Nucleus accumbens (tissue), 56 donors: ENCODE data around the gene NEDD4L.

Source experiments
- DNase-seq, 56 donors: peaks; one replicate each; lab custom pipeline; 2025; lab: John Stamatoyannopoulos, UW

NEDD4L gene

DNA sequence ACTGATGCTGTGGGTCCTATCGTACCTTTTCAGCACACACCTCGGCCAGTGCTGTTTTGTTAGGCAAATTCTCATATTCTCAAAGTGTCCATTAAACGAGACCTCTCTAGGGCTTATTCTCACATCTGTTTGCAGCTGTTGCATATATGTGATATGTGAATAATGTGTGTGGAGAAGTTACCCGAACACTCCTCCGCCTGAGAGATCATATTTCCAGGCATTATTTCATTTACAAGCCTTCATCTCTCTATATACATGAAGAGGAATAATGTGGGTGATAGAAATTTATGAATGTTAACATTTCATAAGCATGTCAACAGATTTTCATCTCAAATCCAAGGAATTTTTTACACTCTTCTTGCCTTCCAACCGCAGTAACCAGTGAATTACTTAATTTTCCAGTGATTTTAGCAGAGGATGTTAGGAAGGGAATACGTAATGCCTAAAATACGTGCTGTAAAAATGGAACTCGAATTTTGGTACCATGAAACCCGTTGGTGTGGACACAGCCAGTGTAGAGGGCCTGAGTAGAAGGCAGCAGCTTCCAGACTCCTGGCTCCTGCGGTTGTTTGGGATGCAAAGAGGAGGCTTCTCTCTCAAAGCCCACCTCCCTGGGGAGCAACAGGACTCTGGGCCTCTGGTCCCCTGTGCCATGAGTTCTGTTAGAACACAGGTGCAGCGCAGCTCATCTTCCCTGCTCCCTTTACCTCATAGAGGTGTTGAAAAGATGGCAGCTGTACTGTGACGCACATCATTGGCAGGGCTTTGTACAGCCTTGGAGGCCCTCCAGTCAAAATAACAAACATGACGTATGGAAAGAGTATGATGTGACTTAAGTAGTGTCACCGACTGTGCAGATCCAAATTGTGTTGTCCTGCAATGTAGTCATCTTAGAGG lies 280.1 kb downstream of the NEDD4L start:
- no peak for DNase-seq

DNA sequence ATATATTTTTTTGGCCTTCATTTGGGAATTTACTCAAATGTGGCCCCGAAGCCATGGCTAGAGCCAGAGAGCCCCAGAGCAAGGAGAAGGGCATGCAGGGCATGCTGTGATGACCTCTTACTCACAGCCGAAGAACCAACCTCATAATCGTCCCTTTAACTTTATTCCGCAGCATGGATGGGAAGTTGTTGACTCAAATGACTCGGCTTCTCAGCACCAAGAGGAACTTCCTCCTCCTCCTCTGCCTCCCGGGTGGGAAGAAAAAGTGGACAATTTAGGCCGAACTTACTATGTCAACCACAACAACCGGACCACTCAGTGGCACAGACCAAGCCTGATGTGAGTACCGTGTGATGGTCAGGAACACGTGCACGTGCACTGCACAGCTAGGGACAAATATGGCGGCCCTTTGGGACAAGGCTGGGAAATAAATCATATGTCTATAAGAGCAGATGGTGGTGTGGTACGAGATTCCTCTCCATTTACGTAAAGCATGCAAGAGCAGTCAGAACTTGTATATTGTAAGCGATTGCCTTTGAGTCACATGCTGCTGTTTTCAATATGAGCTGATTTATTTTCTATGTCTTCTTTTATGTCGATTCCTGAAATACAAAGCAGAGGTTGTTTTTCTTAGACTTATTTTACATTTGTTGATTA lies 280.9 kb downstream of the NEDD4L start:
- no peak for DNase-seq

DNA sequence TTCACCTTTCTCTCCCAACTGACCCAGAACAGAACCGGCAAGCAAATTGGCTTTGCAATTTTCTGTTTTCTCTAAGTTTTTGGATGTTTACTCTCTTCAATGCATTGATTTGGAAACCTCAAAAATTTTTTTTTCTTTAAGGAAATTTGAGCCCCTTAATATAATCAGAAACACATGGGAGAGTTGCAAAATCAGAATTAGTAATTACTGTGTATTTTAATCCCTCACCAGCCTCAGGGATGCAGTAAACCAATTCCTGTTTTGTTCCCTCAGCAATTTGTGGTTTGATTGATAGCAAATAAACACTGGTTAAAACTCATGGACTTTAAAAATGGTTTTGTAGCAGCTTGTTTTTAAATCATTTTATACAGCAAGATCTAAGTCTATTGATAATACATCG lies 281.5 kb downstream of the NEDD4L start:
- DNase-seq, result no peak

DNA sequence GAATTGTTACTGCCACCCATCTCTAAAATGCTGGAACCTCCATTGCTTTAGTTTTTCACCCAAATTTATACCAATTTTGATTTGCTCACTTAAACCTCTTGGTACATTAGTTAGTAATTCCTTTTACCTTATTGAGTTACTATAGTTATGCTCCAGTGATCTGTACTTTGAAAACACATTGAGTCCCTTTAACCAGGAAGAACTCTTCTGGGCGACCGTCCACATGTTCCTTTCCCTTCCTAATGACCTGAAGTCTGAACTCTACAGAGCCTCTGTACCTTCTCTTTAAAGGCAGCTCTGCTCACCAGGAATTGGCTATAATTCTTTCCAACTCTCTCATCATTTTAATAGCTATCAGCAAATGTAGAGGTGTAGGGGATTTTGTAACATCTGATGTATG lies 290.0 kb downstream of the NEDD4L start:
- DNase-seq, result no peak

DNA sequence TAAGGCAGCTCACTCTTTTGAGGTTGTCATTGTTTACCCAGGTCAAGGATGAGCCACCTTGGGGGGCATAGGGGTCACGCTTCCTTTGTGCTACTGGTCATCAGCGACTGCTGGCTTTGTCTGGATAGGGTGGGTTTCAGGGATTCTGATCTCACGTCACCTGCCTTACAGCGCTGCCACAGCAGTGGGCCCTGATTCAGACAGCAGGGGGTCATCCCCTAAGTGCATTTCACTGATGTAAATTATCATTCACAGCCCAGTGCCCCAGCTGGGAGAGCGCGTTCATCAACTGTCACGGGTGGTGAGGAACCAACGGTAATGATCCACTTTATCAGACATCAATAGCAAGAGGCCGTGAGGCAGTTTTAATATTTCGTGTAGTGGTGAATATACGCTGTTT lies 291.2 kb downstream of the NEDD4L start:
- DNase-seq, result no peak

DNA sequence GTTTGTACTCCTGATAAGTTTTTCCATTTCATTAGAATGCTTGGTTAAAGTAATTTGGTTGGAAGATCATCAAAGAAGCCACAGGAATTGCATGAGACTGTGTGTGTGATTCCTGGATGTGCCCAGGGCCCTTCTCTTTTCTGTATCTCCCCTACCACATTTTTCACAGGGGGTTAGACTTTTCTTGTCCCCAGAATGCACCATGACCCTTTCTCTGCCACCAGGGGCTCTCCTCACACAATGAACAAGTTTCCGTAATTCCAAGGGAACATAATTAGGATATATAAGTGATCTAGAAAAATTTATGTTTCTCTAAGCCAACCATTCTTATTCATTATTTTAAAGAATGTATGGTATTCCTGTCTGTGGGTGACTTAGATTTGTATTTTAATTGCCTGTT lies 291.8 kb downstream of the NEDD4L start:
- DNase-seq, result no peak

DNA sequence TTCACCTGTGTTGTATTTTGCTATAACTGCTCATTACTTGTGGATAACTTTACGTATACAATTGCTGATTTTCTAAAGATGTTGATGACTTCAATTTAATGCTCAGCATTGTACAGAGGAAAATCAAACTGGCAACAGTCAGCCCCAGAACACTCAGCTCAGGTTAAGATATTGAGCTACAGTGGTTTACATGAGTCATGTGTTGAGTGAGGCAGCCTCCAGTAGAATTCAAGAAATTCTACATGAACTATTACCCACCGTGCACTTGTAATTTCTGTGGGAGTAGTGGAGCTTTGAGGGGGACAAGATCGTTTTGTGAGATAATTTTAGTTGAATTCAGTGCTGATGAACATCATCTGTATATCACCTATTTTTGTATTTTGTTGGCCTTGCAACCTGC lies 292.6 kb downstream of the NEDD4L start:
- DNase-seq, result peak in 2 of 56 donors; percentile 7 to 36

DNA sequence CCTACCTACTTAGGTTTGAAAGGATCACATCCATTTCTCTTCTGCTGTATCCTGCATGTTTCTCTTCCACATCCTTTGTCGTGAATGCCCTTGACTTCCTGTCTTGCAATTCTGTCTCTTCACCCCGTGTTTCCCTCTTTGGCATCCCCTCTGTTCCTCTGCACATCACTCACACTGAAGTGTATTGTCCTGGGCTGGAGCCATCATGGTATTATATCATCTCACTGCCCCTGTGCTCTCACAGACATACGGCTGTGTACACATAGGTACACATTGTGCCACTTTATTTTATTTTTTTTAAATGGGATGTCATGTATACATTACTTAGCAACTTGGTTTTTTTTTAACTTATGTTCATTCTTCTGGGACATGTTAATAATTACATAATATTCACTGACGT lies 293.3 kb downstream of the NEDD4L start:
- no peak for DNase-seq

DNA sequence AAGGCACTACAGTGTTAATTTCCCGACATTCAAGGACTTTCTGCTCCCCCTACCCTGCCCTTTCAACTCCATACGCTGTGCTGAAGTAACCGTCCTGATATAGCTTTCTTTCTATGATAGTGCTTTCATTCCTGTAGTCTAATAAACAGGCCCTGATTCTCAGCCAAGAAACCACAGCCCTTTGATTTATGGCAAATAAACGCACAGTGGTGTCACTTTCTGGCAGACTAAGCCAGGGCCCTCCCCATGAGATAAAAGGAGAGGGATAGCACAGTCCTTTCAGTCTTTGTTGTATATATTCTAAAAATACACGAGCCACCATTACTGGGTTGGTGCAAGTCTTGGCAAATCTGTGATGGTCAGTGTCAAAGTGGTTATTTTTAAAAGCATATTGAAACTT lies 293.7 kb downstream of the NEDD4L start:
- DNase-seq, result no peak

DNA sequence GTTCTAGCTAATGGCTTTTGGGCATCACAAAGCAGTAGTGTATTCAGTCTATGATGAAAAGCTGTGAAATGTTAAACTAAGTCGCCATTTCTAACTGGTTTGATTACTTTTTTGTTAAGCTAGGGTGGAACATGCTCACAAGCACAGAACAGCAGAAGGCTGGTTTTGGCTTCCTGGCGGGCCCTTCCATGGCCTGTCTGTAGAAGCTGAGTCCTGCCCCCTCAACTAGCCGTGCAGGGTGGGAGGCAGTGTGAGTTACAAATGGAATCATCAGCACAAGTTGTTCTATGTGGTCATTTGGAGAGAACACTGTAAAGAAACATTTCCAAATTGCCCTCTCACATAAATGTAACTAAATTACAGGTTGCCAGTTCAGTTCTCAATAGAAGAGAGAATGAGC lies 294.1 kb downstream of the NEDD4L start:
- no peak for DNase-seq

DNA sequence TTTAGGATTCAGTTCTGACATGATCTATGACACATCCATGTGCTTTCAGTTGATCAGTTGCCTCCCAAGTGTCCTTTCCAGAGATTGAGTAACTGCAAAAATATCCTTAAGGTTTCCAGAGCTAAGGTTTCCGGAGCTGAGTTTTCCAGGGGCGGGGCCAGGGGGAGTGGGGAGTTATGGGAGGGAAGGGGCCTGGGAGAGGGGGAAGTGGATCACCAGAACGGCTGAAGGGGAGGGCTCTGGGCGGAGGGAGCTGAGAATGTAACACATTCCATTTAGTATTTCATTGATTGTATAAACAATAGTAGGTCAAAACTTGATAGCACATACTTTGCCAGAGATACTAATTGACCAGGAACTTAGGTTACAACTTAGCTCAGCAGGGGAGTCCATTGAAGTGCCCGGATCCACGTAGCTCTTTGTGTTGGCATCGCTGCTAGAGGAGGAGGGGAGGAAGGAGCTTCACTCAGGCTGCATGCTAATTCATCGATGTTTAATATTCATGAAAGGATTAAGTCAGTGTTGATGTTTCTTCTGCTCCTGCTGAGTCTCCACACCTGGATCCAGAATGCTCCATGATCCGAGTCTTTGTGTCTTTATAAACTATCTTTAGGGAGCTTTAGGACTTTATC lies 295.1 kb downstream of the NEDD4L start:
- peak in 2 of 56 donors; percentile 5 to 23 for DNase-seq

DNA sequence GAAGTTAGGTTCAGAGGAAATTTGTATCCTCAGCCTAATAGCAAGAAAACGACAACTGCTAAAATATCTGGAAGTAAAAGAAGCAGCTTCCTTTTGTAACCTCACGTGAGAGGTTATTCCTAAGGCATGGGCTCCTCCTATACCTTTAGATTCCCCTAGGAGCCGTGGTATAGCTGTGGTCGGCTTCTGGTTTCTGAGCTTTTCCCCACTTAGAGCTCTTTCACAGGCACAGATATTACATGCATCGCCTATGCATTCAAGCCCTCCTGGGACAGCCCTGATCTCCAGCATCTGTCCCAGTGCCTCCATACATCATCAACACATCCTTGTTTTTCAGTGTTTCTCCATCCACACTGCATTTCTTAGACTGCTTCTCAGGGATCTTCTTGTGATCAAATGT lies 295.9 kb downstream of the NEDD4L start:
- no peak for DNase-seq

DNA sequence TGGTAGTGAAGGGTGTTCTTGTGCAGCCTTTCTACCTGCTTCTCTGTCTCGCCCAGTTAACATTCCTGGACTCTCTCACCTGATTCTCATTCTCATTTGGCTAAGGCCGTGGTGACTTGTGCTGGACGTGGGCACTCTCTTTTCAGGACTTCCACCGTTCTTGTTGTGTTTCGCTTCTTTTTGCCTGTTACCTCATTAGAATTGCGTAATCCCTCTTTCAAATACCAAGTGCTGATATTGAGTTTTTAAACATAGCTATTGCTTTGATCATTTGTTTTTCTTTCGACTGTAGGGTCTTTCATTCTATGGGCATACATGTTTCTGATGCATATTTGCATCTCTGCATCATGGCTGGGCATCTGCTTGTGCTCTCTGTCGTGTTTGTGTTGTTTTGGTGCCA lies 297.9 kb downstream of the NEDD4L start:
- DNase-seq, result no peak

DNA sequence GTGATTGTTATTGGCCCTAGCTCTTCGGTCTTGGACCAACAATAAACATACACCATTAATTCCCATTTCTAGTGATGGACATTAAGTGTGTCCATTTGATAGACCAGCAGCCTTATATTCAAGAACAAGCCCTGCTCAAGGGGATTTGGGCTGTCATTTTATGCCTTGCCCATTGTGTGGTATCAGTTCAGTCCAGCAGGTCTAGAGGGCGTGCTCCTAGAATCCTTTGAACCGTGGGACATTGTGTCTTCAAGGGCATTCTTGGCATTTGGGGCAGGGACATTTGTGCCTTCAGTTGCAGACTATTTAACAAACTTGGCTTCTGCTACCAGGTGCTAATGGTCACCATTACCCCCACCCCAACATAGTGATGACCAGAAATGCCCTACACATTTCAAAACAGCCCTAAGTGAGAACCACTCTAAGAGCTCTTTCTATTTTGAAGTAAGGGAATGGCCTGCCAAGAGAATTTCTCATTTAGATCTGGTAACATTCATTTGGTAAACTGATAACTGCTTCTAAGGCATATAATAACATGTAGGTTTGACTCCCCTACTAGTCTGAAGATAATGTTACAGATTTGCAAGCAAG lies 300.1 kb downstream of the NEDD4L start:
- DNase-seq, result no peak

DNA sequence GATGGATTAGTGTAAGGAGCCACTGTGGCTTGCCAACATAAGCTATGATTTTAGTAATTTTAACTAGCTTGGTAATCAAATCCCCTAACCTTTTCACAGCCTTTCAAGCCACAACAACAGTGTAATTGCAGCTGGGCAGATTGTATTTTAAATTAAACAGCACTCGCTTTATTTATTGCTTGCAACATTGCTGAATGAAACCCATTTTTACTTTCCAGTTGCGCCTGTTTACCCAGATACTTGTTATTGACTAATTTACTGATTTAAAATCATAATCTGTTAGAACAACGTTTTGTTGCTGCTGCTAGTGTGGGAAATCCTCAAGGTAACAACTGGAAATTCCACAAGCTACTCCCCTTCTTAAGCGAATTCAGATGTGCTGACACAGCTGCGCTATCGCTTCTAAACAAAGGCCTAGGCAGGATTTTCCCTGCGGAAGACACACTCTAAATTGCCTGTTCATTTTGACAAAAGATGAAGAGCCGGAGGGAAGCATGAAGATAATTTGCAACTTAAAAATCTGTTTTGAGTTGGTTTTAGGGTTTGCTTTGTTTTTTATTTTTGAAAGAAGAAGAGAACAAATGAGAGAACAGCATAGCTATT lies 300.9 kb downstream of the NEDD4L start:
- DNase-seq, result peak in 1 of 56 donors; percentile 24

DNA sequence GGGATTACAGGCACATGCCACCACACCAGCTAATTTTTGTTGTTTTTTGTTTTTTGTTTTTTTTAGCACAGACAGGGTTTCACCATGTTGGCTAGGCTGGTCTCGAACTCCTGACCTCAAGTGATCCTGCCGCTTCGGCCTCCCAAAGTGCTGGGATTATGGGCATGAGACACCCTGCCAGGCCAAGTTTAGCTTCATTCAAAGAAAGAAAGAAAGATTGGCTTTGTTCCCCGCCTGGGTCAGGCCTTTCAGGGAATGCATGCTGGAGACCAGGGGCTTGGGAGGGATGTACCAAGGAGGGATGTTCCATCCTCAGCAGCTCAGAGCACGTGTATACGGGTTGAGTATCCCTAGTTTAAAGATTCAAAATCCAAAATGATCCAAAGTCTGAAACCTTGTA lies 301.8 kb downstream of the NEDD4L start:
- DNase-seq, result no peak

DNA sequence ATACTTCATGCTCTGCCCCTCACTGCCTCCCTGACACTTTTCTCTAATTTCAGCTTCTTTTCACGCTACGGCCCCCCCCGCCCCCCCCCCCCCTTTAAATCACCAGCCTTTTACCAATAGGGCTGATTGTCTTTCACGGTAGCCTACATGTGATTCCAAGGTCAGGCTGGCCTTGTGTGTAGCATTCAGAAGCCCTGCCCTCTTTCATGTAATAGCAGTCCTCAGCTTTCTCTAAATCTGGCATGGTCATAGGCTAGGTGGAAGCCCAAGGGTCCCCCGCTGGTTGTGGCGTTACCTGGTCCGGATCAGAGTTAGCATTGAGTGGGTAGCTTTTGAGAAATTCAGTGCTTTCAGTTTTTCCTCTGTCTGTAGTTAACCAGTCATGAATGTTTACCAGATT lies 303.1 kb downstream of the NEDD4L start:
- DNase-seq, result no peak

DNA sequence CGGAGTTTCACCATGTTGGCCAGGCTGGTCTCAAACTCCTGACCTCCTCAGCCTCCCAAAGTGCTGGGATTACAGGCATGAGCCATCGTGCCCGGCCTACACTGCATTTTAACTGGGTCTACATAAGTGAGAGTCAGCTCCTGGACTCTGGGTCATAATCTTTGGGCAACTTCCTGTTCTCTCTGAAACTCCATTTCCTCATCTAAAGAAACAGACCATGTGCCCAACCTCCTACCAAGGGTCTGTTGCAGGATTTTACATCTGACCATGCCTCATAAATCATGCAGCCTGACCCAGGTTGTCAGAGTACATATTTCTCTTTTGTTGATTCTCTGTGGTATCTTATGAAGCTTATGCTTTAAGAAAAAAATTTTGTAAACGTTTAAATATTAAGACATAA lies 304.5 kb downstream of the NEDD4L start:
- no peak for DNase-seq

DNA sequence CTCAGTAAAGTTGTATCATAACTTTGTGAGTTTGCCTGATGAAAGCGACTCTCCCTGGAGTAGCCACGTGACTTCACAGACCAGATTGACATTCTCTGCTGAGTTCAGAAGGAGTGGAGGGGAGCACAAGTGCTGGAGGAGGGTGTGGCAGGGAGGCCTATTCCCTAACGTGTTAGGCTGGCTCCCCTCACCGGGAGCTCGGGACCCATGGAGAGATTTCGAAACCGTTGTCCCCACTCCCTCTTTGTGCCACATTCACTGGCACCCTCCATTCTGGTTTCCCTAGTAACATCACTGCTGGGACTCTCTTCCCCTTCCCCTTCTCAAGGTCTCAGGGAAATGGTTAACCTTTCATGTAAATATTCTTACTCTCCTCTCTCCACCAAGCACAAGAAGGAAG lies 304.9 kb downstream of the NEDD4L start:
- DNase-seq, result no peak

DNA sequence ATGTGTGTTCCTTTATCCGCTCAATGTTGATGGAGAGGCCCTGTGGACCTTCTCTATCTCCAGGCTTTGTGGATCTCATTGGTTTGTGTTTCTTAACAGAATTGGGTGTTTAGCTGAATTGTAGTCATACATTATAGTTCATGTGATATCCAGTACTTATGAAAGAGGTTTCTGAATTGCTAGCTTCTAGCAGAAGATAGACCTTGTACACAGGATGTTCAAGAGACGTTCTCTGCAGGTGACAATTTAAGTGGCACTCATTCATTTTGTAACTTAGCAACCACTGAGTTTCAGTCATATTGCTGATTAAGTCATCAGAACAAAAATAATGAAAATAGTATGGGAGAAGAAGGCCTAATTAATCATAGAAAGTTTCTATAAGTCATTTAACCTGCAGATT lies 305.6 kb downstream of the NEDD4L start:
- DNase-seq, result no peak

DNA sequence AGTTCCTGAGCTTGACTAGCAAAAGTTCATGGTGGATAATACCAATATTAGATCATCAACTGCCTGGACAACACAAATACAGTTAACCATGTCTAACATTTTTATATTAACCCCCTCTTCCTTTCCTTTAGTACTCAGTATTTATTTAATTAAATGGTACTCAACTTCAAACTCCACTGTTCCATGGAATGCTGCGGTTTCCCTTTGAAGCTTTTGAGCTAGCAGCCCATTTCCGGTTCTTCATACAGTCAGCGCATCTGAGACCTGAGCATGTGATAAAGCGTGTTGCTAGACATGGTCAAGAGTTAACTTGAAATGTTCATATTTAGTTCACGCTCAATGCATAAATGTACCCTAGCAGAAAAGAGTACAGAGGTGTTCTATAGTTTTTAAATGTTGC lies 306.5 kb downstream of the NEDD4L start:
- DNase-seq, result no peak
